ENCODE results near the gene TM9SF1.

Gene TM9SF1

GRCh38 chr14:24159777-24160498 is 35.3 kb downstream of the TM9SF1 start:
- in situ Hi-C loops (cut with MboI; ENCODE audit: low sequenced_read_pairs, unreplicated experiment): no loop called here
- TF ChIP-seq, protein P1, sequence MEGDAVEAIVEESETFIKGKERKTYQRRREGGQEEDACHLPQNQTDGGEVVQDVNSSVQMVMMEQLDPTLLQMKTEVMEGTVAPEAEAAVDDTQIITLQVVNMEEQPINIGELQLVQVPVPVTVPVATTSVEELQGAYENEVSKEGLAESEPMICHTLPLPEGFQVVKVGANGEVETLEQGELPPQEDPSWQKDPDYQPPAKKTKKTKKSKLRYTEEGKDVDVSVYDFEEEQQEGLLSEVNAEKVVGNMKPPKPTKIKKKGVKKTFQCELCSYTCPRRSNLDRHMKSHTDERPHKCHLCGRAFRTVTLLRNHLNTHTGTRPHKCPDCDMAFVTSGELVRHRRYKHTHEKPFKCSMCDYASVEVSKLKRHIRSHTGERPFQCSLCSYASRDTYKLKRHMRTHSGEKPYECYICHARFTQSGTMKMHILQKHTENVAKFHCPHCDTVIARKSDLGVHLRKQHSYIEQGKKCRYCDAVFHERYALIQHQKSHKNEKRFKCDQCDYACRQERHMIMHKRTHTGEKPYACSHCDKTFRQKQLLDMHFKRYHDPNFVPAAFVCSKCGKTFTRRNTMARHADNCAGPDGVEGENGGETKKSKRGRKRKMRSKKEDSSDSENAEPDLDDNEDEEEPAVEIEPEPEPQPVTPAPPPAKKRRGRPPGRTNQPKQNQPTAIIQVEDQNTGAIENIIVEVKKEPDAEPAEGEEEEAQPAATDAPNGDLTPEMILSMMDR (IDR thresholded peaks at IDR 0.05; ENCODE audit: borderline replicate concordance, control extremely low read depth, extremely low read depth, insufficient read depth, missing control alignments): no peak
- DNase-seq (ENCODE audit: low spot score): no peak

DNA sequence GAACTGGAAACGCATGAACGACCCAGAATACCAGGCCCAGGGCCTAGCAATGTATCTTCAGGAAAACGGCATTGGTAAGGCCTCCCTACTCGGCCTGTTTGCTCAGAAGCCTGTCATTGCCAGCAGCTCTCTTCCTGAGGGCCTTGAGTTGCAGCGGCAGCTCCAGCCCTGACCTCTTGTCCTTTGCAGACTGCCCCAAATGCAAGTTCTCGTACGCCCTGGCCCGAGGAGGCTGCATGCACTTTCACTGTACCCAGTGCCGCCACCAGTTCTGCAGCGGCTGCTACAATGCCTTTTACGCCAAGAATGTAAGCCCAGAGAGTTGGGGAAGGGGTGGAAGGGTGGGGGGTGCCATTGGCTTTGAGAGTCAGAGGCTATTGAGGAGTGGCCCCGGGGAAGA is 37.9 kb downstream of the TM9SF1 start:
- in situ Hi-C loops (cut with MboI; ENCODE audit: low sequenced_read_pairs, unreplicated experiment): no loop called here
- TF ChIP-seq, protein P1 (IDR thresholded peaks at IDR 0.05; ENCODE audit: borderline replicate concordance, control extremely low read depth, extremely low read depth, insufficient read depth, missing control alignments): no peak

DNA sequence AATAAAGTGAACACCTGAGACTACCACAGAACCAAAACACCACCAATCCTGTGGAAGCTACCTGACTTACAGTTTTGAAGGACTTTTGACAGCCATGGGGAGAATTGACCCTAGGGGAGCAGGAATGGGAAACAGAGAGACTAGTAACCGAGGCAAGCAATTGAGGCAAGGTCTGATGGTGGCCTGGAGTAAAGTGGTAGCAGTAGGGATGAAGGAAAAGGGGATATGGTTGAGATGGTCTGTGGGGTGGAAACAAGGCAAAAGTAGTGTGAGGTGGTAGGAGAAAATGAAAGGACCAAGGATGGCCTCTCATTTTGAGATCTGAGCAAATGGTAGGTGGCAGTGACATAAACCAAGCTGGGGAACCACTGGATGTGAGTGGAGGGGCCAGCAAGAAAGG is 38.4 kb downstream of the TM9SF1 start:
- no peak for DNase-seq (ENCODE audit: low spot score)
- TF ChIP-seq, protein P1 (IDR thresholded peaks at IDR 0.05; ENCODE audit: borderline replicate concordance, control extremely low read depth, extremely low read depth, insufficient read depth, missing control alignments): no peak
- in situ Hi-C loops (cut with MboI; ENCODE audit: low sequenced_read_pairs, unreplicated experiment): no loop called here

More for the DNA sequence above, 37.9 kb downstream of the TM9SF1 start:
- no peak for DNase-seq (ENCODE audit: low spot score)

- TF ChIP-seq, protein P1 (IDR thresholded peaks at IDR 0.05; ENCODE audit: borderline replicate concordance, control extremely low read depth, extremely low read depth, insufficient read depth, missing control alignments): no peak
- in situ Hi-C loops (cut with MboI; ENCODE audit: low sequenced_read_pairs, unreplicated experiment): no loop called here
- DNase-seq (ENCODE audit: low spot score): no peak
Observed at GRCh38 chr14:24155100-24155499, 40.1 kb downstream of the TM9SF1 start.

DNA sequence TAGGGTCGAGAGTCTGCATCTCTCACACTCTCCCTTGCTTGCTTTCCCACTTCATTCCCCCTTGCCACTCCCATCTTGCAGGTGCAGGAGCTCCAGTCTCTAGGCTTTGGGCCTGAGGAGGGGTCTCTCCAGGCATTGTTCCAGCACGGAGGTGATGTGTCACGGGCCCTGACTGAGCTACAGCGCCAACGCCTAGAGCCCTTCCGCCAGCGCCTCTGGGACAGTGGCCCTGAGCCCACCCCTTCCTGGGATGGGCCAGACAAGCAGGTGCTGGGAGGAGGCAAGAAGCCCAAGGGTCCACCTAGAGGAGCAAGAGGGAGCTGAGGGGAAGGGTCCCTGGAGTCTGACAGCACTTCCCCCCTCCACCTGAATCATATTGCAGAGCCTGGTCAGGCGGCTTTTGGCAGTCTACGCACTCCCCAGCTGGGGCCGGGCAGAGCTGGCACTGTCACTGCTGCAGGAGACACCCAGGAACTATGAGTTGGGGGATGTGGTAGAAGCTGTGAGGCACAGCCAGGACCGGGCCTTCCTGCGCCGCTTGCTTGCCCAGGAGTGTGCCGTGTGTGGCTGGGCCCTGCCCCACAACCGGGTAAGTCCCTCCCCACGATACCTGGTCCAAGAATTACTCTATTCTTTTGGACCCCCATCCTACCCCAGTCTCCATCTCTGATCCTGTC is 43.7 kb downstream of the TM9SF1 start:
- in situ Hi-C loops (cut with MboI; ENCODE audit: low sequenced_read_pairs, unreplicated experiment): no loop called here
- TF ChIP-seq, protein P1 (IDR thresholded peaks at IDR 0.05; ENCODE audit: borderline replicate concordance, control extremely low read depth, extremely low read depth, insufficient read depth, missing control alignments): no peak
- DNase-seq (ENCODE audit: low spot score): no peak

GRCh38 chr14:24150993-24151392 is 44.2 kb downstream of the TM9SF1 start:
- TF ChIP-seq, protein P1 (IDR thresholded peaks at IDR 0.05; ENCODE audit: borderline replicate concordance, control extremely low read depth, extremely low read depth, insufficient read depth, missing control alignments): no peak
- no peak for DNase-seq (ENCODE audit: low spot score)
- in situ Hi-C loops (cut with MboI; ENCODE audit: low sequenced_read_pairs, unreplicated experiment): no loop called here
